HCT116 (cell line): ENCODE measurements around the gene YKT6. TPM values are rescaled to one million over a fixed set of nuclear protein-coding genes. Genes with fewer than 3 reads are reported as not detected.

Experiments used
- ATAC-seq: fragments of 200-7000 bp; cut with Tn5 transposase; 2 replicates; pipeline ENCODE4 v1.9.1; 2020; ENCODE audit warnings: mild to moderate bottlenecking, moderate library complexity
- BruUV-seq: library from RNA; stranded (reverse); fragments of 400-500 nt; replicated peaks from 2 replicates; lab custom pipeline; 2021; lab: Mats Ljungman, UMichigan
- CTCF ChIA-PET: fragments of 300-600 bp; sonication (Branson Sonifier 250); formaldehyde crosslinking; loops from one replicate; lab custom pipeline; 2021; ENCODE audit warnings: antibody characterized with exemption; lab: Charles Lee
- POLR2A ChIA-PET: fragments of 300-600, 350-600 bp; sonication (Branson Sonifier 250); formaldehyde crosslinking; loops from one replicate; lab custom pipeline; 2021; ENCODE audit warnings: antibody characterized with exemption; lab: Charles Lee
- RAD21 ChIA-PET, 2 experiments: fragments of 300-600 bp; sonication (Branson Sonifier 250); formaldehyde crosslinking; loops; one replicate each; lab custom pipeline; 2023; ENCODE audit warnings: low total read pairs in 2 of 2; ENCODE audit not compliant: uncharacterized antibody in 2 of 2, unreplicated experiment in 2 of 2, low non-redundant PET in 1 of 2; lab: Charles Lee
- DNase-seq: peaks from one replicate; pipeline ENCODE4 v3.0.0-alpha.2; 2010; ENCODE audit warnings: low read depth, low spot score
- H2AFZ ChIP-seq: fragments of 200-600 bp; shearing (Covaris generic), sonication (generic); 2 replicates; pipeline ENCODE4 v1.6.1; 2017; ENCODE audit warnings: low read depth, mixed run types, mixed read lengths, antibody characterized with exemption, low read length; ENCODE audit not compliant: poor library complexity, severe bottlenecking
- H3K27ac ChIP-seq: 2 replicates; pipeline ENCODE4 v1.5.1; 2012; ENCODE audit warnings: low read depth, low read length
- H3K27me3 ChIP-seq: fragments of 200-600 bp; sonication (generic); 2 replicates; pipeline ENCODE4 v1.6.1; 2016; ENCODE audit warnings: mixed run types, low read length, mixed read lengths; ENCODE audit not compliant: insufficient read depth
- H3K36me3 ChIP-seq, 2 experiments: fragments of 200-500 bp in 1 of 2; fragments of 200-600 bp in 1 of 2; sonication (Bioruptor generic) in 1 of 2; sonication (generic) in 1 of 2; 2 replicates each; pipeline versions ENCODE4 v1.5.1 to v1.6.1; 2014 to 2016; ENCODE audit warnings: low read length in 2 of 2, inconsistent platforms in 1 of 2, mixed read lengths in 1 of 2, mixed run types in 1 of 2; ENCODE audit not compliant: insufficient read depth in 2 of 2, control insufficient read depth in 1 of 2
- H3K4me1 ChIP-seq, 2 experiments: fragments of 200-600 bp in 1 of 2; sonication (generic) in 1 of 2; 2 replicates each; pipeline versions ENCODE4 v1.5.1 to v1.6.1; 2012 to 2017; ENCODE audit warnings: low read length in 2 of 2, inconsistent platforms in 1 of 2, mild to moderate bottlenecking in 1 of 2, mixed read lengths in 1 of 2, mixed run types in 1 of 2, moderate library complexity in 1 of 2; ENCODE audit not compliant: insufficient read depth in 2 of 2, control insufficient read depth in 1 of 2
- H3K4me2 ChIP-seq: fragments of 200-600 bp; sonication (generic); 2 replicates; pipeline ENCODE4 v1.6.1; 2017; ENCODE audit warnings: mixed run types, low read length, mixed read lengths
- H3K4me3 ChIP-seq, 2 experiments: fragments of 200-600 bp in 1 of 2; sonication (generic) in 1 of 2; replicated peaks in 1 of 2; 2 replicates each; pipeline ENCODE4 v1.5.1; 2011 to 2016; ENCODE audit warnings: low read length in 2 of 2, control low read depth in 1 of 2, low read depth in 1 of 2, mild to moderate bottlenecking in 1 of 2, mixed read lengths in 1 of 2, mixed run types in 1 of 2
- H3K79me2 ChIP-seq: fragments of 200-600 bp; sonication (generic); 2 replicates; pipeline ENCODE4 v1.6.1; 2017; ENCODE audit warnings: mild to moderate bottlenecking, mixed run types, low read length, moderate library complexity, mixed read lengths; ENCODE audit not compliant: insufficient read depth
- H3K9ac ChIP-seq: fragments of 200-600 bp; sonication (generic); 2 replicates; pipeline ENCODE4 v1.6.1; 2016; ENCODE audit warnings: low read length, mixed read lengths
- H3K9me2 ChIP-seq: fragments of 200-600 bp; sonication (generic), shearing (Covaris generic); 2 replicates; pipeline ENCODE4 v1.6.1; 2017; ENCODE audit warnings: mixed run types, mild to moderate bottlenecking, moderate library complexity; ENCODE audit not compliant: insufficient read depth
- H3K9me3 ChIP-seq, 2 experiments: fragments of 200-500 bp in 1 of 2; fragments of 200-600 bp in 1 of 2; sonication (Bioruptor generic) in 1 of 2; sonication (generic) in 1 of 2; 2 replicates each; pipeline ENCODE4 v1.6.1; 2014 to 2017; ENCODE audit warnings: low read length in 2 of 2, mixed read lengths in 2 of 2, inconsistent platforms in 1 of 2, low read depth in 1 of 2, mild to moderate bottlenecking in 1 of 2, mixed run types in 1 of 2, moderate library complexity in 1 of 2; ENCODE audit not compliant: control insufficient read depth in 1 of 2, insufficient read depth in 1 of 2
- H4K20me1 ChIP-seq: fragments of 200-600 bp; sonication (generic), shearing (Covaris generic); 2 replicates; pipeline ENCODE4 v1.6.1; 2017; ENCODE audit warnings: mixed run types, mild to moderate bottlenecking, moderate library complexity; ENCODE audit not compliant: insufficient read depth
- ATF3 ChIP-seq: IDR thresholded peaks from 2 replicates; pipeline ENCODE4 v1.6.1; 2012
- CBX3 ChIP-seq: IDR thresholded peaks from 2 replicates; pipeline ENCODE4 v1.6.1; 2012; ENCODE audit warnings: low read depth
- CEBPB ChIP-seq: IDR thresholded peaks from 2 replicates; pipeline ENCODE4 v1.6.1; 2012; ENCODE audit warnings: low read depth
- EGR1 ChIP-seq: IDR thresholded peaks from 2 replicates; pipeline ENCODE4 v1.6.1; 2012; ENCODE audit warnings: low read depth
- ELF1 ChIP-seq: IDR thresholded peaks from 2 replicates; pipeline ENCODE4 v1.6.1; 2012; ENCODE audit warnings: low read depth, borderline replicate concordance
- EZH2 ChIP-seq: fragments of 200-600 bp; sonication (generic); IDR thresholded peaks from 2 replicates; pipeline ENCODE4 v1.6.1; 2017; ENCODE audit warnings: antibody characterized with exemption, mixed run types
- EZH2phosphoT487 ChIP-seq: fragments of 200-600 bp; IDR thresholded peaks from 2 replicates; pipeline ENCODE4 v1.6.1; 2018; ENCODE audit warnings: antibody characterized with exemption, borderline replicate concordance
- FOSL1 ChIP-seq: IDR thresholded peaks from 2 replicates; pipeline ENCODE4 v1.6.1; 2012; ENCODE audit warnings: low read depth
- POLR2A ChIP-seq: IDR thresholded peaks from 2 replicates; pipeline ENCODE4 v1.7.0; 2011; ENCODE audit warnings: borderline replicate concordance; ENCODE audit not compliant: insufficient read depth, insufficient read length; ENCODE audit errors: extremely low read depth
- RAD21 ChIP-seq: IDR thresholded peaks from 2 replicates; pipeline ENCODE4 v1.6.1; 2012; ENCODE audit warnings: low read depth, mild to moderate bottlenecking
- SIN3A ChIP-seq: IDR thresholded peaks from 2 replicates; pipeline ENCODE4 v1.6.1; 2012; ENCODE audit warnings: low read depth
- SRF ChIP-seq: IDR thresholded peaks from 2 replicates; pipeline ENCODE4 v1.6.1; 2012; ENCODE audit warnings: low read depth
- TCF7L2 ChIP-seq: IDR thresholded peaks from 2 replicates; pipeline ENCODE4 v1.7.0; 2011; ENCODE audit warnings: borderline replicate concordance, inconsistent platforms; ENCODE audit not compliant: insufficient read depth, insufficient read length; ENCODE audit errors: extremely low read depth
- ZBTB33 ChIP-seq: IDR thresholded peaks from 2 replicates; pipeline ENCODE4 v1.6.1; 2011; ENCODE audit warnings: mild to moderate bottlenecking, low read length, moderate library complexity; ENCODE audit not compliant: insufficient replicate concordance; ENCODE audit errors: extremely low read depth
- ZFX ChIP-seq: fragments of 450-650 bp; IDR thresholded peaks from 2 replicates; pipeline ENCODE4 v1.6.1; 2017
- ZNF274 ChIP-seq: fragments of 200-500 bp; sonication (Bioruptor generic); IDR thresholded peaks from 2 replicates; pipeline ENCODE4 v1.6.1; 2014; ENCODE audit warnings: mild to moderate bottlenecking, low read depth, low read length, inconsistent platforms
- intact Hi-C: fragments of 100-400 bp; cut with micrococcal nuclease; formaldehyde crosslinking; loops from 2 replicates; pipeline ENCODE4 v1.10.0; 2022
- total RNA-seq: library from RNA; stranded (reverse); gene quantifications from one replicate; pipeline ENCODE4 v1.2.1, GENCODE V29; 2021; ENCODE audit not compliant: unreplicated experiment

YKT6 gene
- total RNA-seq, 1 experiment from 2014 or later, result 84.8 TPM

GRCh38 chr7:44224974-44225565 is 24.3 kb downstream of the YKT6 start:
- no TSS peak for BruUV-seq
- Histone ChIP-seq H2AFZ (no peak overlapping the region), H3K4me3 (no peak overlapping the region), H3K9me2 (no peaks in the 10 kb centered on the region), H3K4me2 (no peak overlapping the region), H3K79me2 (no peaks in the 10 kb centered on the region), H3K36me3 (no peaks in the 10 kb centered on the region), H3K27ac (no peak overlapping the region), H3K27me3 (no peaks in the 10 kb centered on the region), H3K9me3 (no peaks in the 10 kb centered on the region), H4K20me1 (no peaks in the 10 kb centered on the region), H3K4me1 (no peaks in the 10 kb centered on the region), H3K9ac (no peak overlapping the region)
- no peak for ATAC-seq
- DNase-seq, result no peak
- ChIA-PET POLR2A (no interaction called here), RAD21 (no interaction called here), CTCF (no interaction called here)
- TF ChIP-seq EZH2 (no peak), RAD21 (no peak), SIN3A (no peak), CEBPB (no peak), ELF1 (no peak), EZH2phosphoT487 (no peak), TCF7L2 (no peak), CBX3 (no peak), POLR2A (no peak), ZFX (no peak)
- intact Hi-C loops, result no loop called here

- Histone ChIP-seq H3K27ac (no peak overlapping the region), H3K36me3 (no peaks in the 10 kb centered on the region), H3K4me2 (no peak overlapping the region), H3K27me3 (no peaks in the 10 kb centered on the region), H2AFZ (no peak overlapping the region), H3K9me3 (no peaks in the 10 kb centered on the region), H3K4me1 (no peaks in the 10 kb centered on the region), H3K9ac (no peak overlapping the region), H3K79me2 (no peaks in the 10 kb centered on the region), H4K20me1 (no peaks in the 10 kb centered on the region), H3K4me3 (no peak overlapping the region), H3K9me2 (no peaks in the 10 kb centered on the region)
- intact Hi-C loops, result no loop called here
- RAD21 ChIA-PET, result no interaction called here
- DNase-seq, result no peak
- POLR2A ChIA-PET, result no interaction called here
- no peak for ATAC-seq
- CTCF ChIA-PET, result no interaction called here
- BruUV-seq, result no TSS peak
- no peak for TF ChIP-seq ZBTB33
- TF ChIP-seq TCF7L2, result no peak
- TF ChIP-seq SIN3A, result no peak
- no peak for TF ChIP-seq SRF
- TF ChIP-seq EGR1, result no peak
- TF ChIP-seq ATF3, result no peak
- no peak for TF ChIP-seq FOSL1
- no peak for TF ChIP-seq CEBPB
- TF ChIP-seq ZNF274, result no peak
- no peak for TF ChIP-seq RAD21
- TF ChIP-seq EZH2, result no peak
- TF ChIP-seq ELF1, result no peak
Observed at GRCh38 chr7:44225566-44226395, 25.0 kb downstream of the YKT6 start.
